Smooth muscle cell (in vitro differentiated cells): Measurements from ENCODE around the gene LTBP1. TPM values are rescaled to one million over a fixed set of nuclear protein-coding genes. Genes with fewer than 3 reads are reported as not detected.
A peak's percentile ranks its signal among the peaks of the same experiment; 100 is the strongest.

Experiments used
- DNase-seq: peaks from one replicate; lab custom pipeline; 2025; ENCODE audit not compliant: unreplicated experiment; lab: John Stamatoyannopoulos, UW
- H2AFZ ChIP-seq: fragments of 200-600 bp; sonication (generic); 2 replicates; pipeline ENCODE4 v1.6.0; 2016; ENCODE audit warnings: antibody characterized with exemption, low read depth, mild to moderate bottlenecking
- H3F3A ChIP-seq: fragments of 200-600 bp; sonication (generic); 2 replicates; pipeline ENCODE4 v1.6.0; 2017; ENCODE audit warnings: antibody characterized with exemption, low read depth
- H3K27ac ChIP-seq: fragments of 200-600 bp; sonication (generic); 2 replicates; pipeline ENCODE4 v1.5.1; 2016; ENCODE audit warnings: low read depth, mild to moderate bottlenecking
- H3K27me3 ChIP-seq: fragments of 200-600 bp; sonication (generic); 2 replicates; pipeline ENCODE4 v1.6.1; 2016; ENCODE audit warnings: low read depth, mild to moderate bottlenecking
- H3K36me3 ChIP-seq: fragments of 200-600 bp; sonication (generic); 2 replicates; pipeline ENCODE4 v1.5.1; 2016; ENCODE audit warnings: low read depth
- H3K4me1 ChIP-seq: fragments of 200-600 bp; sonication (generic); 2 replicates; pipeline ENCODE4 v1.5.1; 2016; ENCODE audit warnings: low read depth
- H3K4me2 ChIP-seq: fragments of 200-600 bp; sonication (generic); 2 replicates; pipeline ENCODE4 v1.6.0; 2016; ENCODE audit warnings: mild to moderate bottlenecking
- H3K4me3 ChIP-seq: fragments of 200-600 bp; sonication (generic); 2 replicates; pipeline ENCODE4 v1.5.1; 2016; ENCODE audit warnings: mild to moderate bottlenecking
- H3K79me2 ChIP-seq: fragments of 200-600 bp; sonication (generic); 2 replicates; pipeline ENCODE4 v1.6.0; 2016; ENCODE audit warnings: low read depth, mild to moderate bottlenecking
- H3K9ac ChIP-seq: fragments of 200-600 bp; sonication (generic); 2 replicates; pipeline ENCODE4 v1.6.0; 2016; ENCODE audit warnings: low read depth
- H3K9me3 ChIP-seq: fragments of 200-600 bp; sonication (generic); replicated peaks from 2 replicates; pipeline ENCODE4 v1.5.1; 2016; ENCODE audit warnings: low read depth
- H4K20me1 ChIP-seq: fragments of 200-600 bp; sonication (generic); 2 replicates; pipeline ENCODE4 v1.6.0; 2016; ENCODE audit warnings: low read depth
- WGBS: methylation state at CpG from one replicate; pipeline ENCODE4 v1.1.7; 2016; ENCODE audit warnings: low lambda C conversion rate; 5-methylcytosine and 5-hydroxymethylcytosine counted together
- polyA plus RNA-seq: library from polyadenylated mRNA; unstranded; fragments of >200 nt; fragmentation: Nextera tagmentation; extraction: Ambion mirVana; gene quantifications from 2 replicates; pipeline ENCODE4 v1.2.1, GENCODE V29; 2016
- total RNA-seq: library from RNA; depleted of rRNA; stranded (reverse); fragments of >200 nt; gene quantifications from 2 replicates; pipeline ENCODE4 v1.2.3, GENCODE V29; 2014
- TF ChIP-seq, protein P1 (sequence below): fragments of 200-600 bp; sonication (generic); IDR thresholded peaks from 2 replicates; pipeline ENCODE4 v1.5.1; 2017; ENCODE audit warnings: borderline replicate concordance, mild to moderate bottlenecking, antibody characterized with exemption; ENCODE audit not compliant: insufficient read depth, poor library complexity, severe bottlenecking

LTBP1 gene
- total and polyA plus RNA-seq, 2 experiments from 2014 or later: 146 to 250 TPM

- no peaks in the 10 kb centered on the region for H3K36me3 ChIP-seq
- H3K79me2 ChIP-seq: no peaks in the 10 kb centered on the region
- no peaks in the 10 kb centered on the region for H3K4me1 ChIP-seq
- no peak overlapping the region for H3K4me3 ChIP-seq
- H3K9ac ChIP-seq: no peak overlapping the region
- TF ChIP-seq, protein P1, sequence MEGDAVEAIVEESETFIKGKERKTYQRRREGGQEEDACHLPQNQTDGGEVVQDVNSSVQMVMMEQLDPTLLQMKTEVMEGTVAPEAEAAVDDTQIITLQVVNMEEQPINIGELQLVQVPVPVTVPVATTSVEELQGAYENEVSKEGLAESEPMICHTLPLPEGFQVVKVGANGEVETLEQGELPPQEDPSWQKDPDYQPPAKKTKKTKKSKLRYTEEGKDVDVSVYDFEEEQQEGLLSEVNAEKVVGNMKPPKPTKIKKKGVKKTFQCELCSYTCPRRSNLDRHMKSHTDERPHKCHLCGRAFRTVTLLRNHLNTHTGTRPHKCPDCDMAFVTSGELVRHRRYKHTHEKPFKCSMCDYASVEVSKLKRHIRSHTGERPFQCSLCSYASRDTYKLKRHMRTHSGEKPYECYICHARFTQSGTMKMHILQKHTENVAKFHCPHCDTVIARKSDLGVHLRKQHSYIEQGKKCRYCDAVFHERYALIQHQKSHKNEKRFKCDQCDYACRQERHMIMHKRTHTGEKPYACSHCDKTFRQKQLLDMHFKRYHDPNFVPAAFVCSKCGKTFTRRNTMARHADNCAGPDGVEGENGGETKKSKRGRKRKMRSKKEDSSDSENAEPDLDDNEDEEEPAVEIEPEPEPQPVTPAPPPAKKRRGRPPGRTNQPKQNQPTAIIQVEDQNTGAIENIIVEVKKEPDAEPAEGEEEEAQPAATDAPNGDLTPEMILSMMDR: no peak
- H3K27ac ChIP-seq: no peak overlapping the region
- H3K9me3 ChIP-seq: no peaks in the 10 kb centered on the region
- H4K20me1 ChIP-seq: no peaks in the 10 kb centered on the region
- H3K4me2 ChIP-seq: no peak overlapping the region
- DNase-seq: no peak
- no peaks in the 10 kb centered on the region for H3F3A ChIP-seq
- no peaks in the 10 kb centered on the region for H3K27me3 ChIP-seq
- H2AFZ ChIP-seq: no peak overlapping the region
- WGBS: 60% methylated on average over 2 of the region's 2 CpGs
Observed at GRCh38 chr2:33421820-33422219, 475.1 kb downstream of the LTBP1 start.

DNA sequence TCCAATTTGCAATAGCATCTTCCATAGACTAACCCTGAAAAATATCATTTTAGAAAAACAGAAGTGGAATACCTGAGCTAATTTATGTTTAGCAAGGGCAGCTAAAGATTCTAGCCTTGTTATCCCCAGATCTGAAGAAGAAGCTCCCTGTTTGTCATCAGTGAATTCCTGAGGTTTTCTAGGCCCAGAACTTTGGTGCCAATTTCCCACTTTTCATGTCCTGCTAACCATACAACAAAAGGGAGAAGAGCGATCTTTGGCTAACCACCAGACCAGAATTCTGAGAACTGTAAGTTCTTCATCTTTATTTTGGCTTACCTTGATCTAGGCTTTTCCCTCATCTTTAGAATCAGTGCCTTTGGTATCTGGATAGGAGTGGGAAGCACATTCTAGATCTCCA, 478.4 kb downstream of the LTBP1 start:
- no peaks in the 10 kb centered on the region for H4K20me1 ChIP-seq
- no peaks in the 10 kb centered on the region for H3F3A ChIP-seq
- no peak overlapping the region for H3K4me2 ChIP-seq
- 88% methylated on average over 1 of the region's 1 CpG for WGBS
- no peaks in the 10 kb centered on the region for H3K79me2 ChIP-seq
- H3K27ac ChIP-seq: peak overlapping the region; percentile 65
- no peaks in the 10 kb centered on the region for H3K4me1 ChIP-seq
- DNase-seq: no peak
- no peaks in the 10 kb centered on the region for H3K9me3 ChIP-seq
- TF ChIP-seq, protein P1: no peak
- H3K27me3 ChIP-seq: no peaks in the 10 kb centered on the region
- H3K4me3 ChIP-seq: no peak overlapping the region
- H3K36me3 ChIP-seq: no peaks in the 10 kb centered on the region
- H3K9ac ChIP-seq: no peak overlapping the region
- H2AFZ ChIP-seq: no peak overlapping the region

DNA sequence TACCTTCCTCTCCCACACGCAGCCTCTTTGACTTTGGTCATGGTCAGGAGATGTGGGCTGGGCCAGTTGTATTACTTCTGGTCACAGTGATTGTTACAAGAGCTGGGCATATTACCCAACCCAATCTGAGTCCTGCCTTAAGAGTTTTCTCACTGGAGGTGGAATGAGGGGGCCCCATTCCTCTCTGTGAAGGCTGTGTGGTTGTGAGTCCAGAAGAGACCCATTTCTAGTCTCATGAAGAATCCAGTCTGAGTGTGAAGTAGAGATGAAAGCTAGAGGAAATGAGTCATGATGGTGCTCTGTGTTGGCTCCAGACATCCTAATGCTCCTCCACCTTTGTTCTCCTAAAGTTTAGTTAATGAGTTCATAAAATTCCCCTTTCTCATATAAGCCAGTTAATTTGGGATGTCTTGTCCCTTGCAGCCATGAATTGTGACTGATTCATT, 478.9 kb downstream of the LTBP1 start:
- WGBS: 81% methylated on average over 1 of the region's 1 CpG
- no peak overlapping the region for H3K4me2 ChIP-seq
- no peaks in the 10 kb centered on the region for H3K4me1 ChIP-seq

More for the DNA sequence above, 478.9 kb downstream of the LTBP1 start:
- Histone ChIP-seq H3K4me3 (no peak overlapping the region), H4K20me1 (no peaks in the 10 kb centered on the region), H3K36me3 (no peaks in the 10 kb centered on the region), H2AFZ (peak overlapping the region; percentile 27), H3K79me2 (no peaks in the 10 kb centered on the region), H3K27ac (peak overlapping the region; percentile 65), H3K9me3 (no peaks in the 10 kb centered on the region), H3K9ac (no peak overlapping the region), H3F3A (no peaks in the 10 kb centered on the region), H3K27me3 (no peaks in the 10 kb centered on the region)
- TF ChIP-seq, protein P1: no peak
- no peak for DNase-seq
